ENCODE measurements around the gene IMMP2L. TPM values are rescaled to one million over a fixed set of nuclear protein-coding genes. Genes with fewer than 3 reads are reported as not detected.
"Not testable (repeated sequence)": the region's sequence is repeated elsewhere in the genome, so short reads cannot be mapped to it uniquely, and the experiment has no call there.

IMMP2L gene
- total and polyA plus RNA-seq, 2 of the 4 experiments (the other 2 are of a cell fraction) = 5.8 to 9.3 TPM

- TF ChIP-seq ELK1 (IDR thresholded peaks at IDR 0.05; ENCODE audit: borderline replicate concordance, low read depth, low read length) (no peak), MAZ (IDR thresholded peaks at IDR 0.05; ENCODE audit: borderline replicate concordance, low read depth, low read length) (peak; percentile 77; the same call in 1 of the 2 replicates), BHLHE40 (IDR thresholded peaks at IDR 0.05; ENCODE audit: low read depth, low read length) (peak; percentile 77; the same call in 1 of the 2 replicates)
These were observed at the start of gene IMMP2L (continued) for GRCh38 chr7:111561904-111562732.

- H2BK15ac ChIP-seq (ENCODE audit: low read depth, low read length); H3K4me1 ChIP-seq (ENCODE audit: control insufficient read depth, insufficient read depth, low read length); H4K20me1 ChIP-seq (ENCODE audit: insufficient read depth, low read length); H3K56ac ChIP-seq (ENCODE audit: extremely low read depth, insufficient read depth, low read length); DNase-seq; H3K4me2 ChIP-seq (ENCODE audit: low read depth, low read length); H2BK120ac ChIP-seq (ENCODE audit: low read depth, low read length); H3K9ac ChIP-seq (ENCODE audit: low read depth, low read length); intact Hi-C loops (cut with micrococcal nuclease); H3K9me3 ChIP-seq (ENCODE audit: control insufficient read depth, insufficient read depth, low read length); BruUV-seq (replicated peaks); H2AFZ ChIP-seq (replicated peaks; ENCODE audit: low read length, poor library complexity); H4K8ac ChIP-seq (ENCODE audit: low read depth in 2 of 2, low read length in 2 of 2); H3K36me3 ChIP-seq (ENCODE audit: control insufficient read depth, insufficient read depth, low read length); CTCF ChIA-PET; H4K5ac ChIP-seq (ENCODE audit: low read depth, low read length); H3K4me3 ChIP-seq (ENCODE audit: insufficient read depth, low read depth, low read length); in situ Hi-C loops (cut with MboI; ENCODE audit: low sequenced_read_pairs); H3K23ac ChIP-seq (ENCODE audit: low read depth, low read length); H3K27me3 ChIP-seq (ENCODE audit: control insufficient read depth, insufficient read depth, low read length); H3K14ac ChIP-seq (replicated peaks; ENCODE audit: low read depth, low read length); H2BK20ac ChIP-seq (ENCODE audit: low read depth, low read length); H4K91ac ChIP-seq (ENCODE audit: insufficient read depth, low read depth, low read length); H3K9me1 ChIP-seq (ENCODE audit: insufficient read depth, low read length); H2BK5ac ChIP-seq (ENCODE audit: low read depth, low read length, poor library complexity, severe bottlenecking); H3K27ac ChIP-seq (ENCODE audit: insufficient read depth, low read length); H3K4ac ChIP-seq (ENCODE audit: low read depth, low read length); H2AK9ac ChIP-seq (replicated peaks; ENCODE audit: low read depth, low read length, poor library complexity); dilution Hi-C loops (cut with HindIII; ENCODE audit: low sequenced_read_pairs, unreplicated experiment); H3K18ac ChIP-seq (ENCODE audit: low read depth, low read length); ATAC-seq (ENCODE audit: low read depth); POLR2A ChIA-PET (ENCODE audit: unreplicated experiment); H3K79me1 ChIP-seq (ENCODE audit: low read depth in 1 of 2, low read length in 2 of 2); H2AK5ac ChIP-seq (ENCODE audit: low read depth, low read length): not testable (repeated sequence)
- WGBS, 2 experiments (ENCODE audit: extremely low coverage in 2 of 2, insufficient read length in 1 of 2) = no CpG with 5 or more reads among the region's 58 CpGs
These were observed 47.4 kb upstream of the IMMP2L start for GRCh38 chr7:111609483-111610254.
